Brain microvascular endothelial cell (primary cell): ENCODE results near the gene FOXA1.

ENCODE experiments used
- DNase-seq: peaks from one replicate; pipeline ENCODE4 v3.0.0-alpha.2; 2020
- H3K27ac ChIP-seq: fragments of 250-450 bp; sonication (Bioruptor Pico); 2 replicates; pipeline ENCODE4 v1.5.1; 2020; ENCODE audit warnings: mild to moderate bottlenecking, moderate library complexity
- H3K27me3 ChIP-seq: fragments of 250-450 bp; sonication (Bioruptor Pico); replicated peaks from 2 replicates; pipeline ENCODE4 v1.5.1; 2020; ENCODE audit warnings: mild to moderate bottlenecking
- H3K36me3 ChIP-seq: fragments of 250-450 bp; sonication (Bioruptor Pico); replicated peaks from 2 replicates; pipeline ENCODE4 v1.5.1; 2020; ENCODE audit warnings: mild to moderate bottlenecking
- H3K4me3 ChIP-seq: 2 replicates; pipeline ENCODE4 v1.5.1; 2011; ENCODE audit warnings: low read depth, mild to moderate bottlenecking, control low read depth, low read length, moderate library complexity
- in situ Hi-C: cut with HindIII; loops from 2 replicates; pipeline ENCODE4 v1.10.0; 2017; ENCODE audit warnings: low sequenced_read_pairs, low pct_ligation_motif_present
- TF ChIP-seq, protein P1 (sequence below): IDR thresholded peaks from 2 replicates; pipeline ENCODE4 v1.5.1; 2011; ENCODE audit warnings: low read depth, mild to moderate bottlenecking, moderate library complexity, low read length, control low read depth, inconsistent platforms; ENCODE audit errors: missing control alignments

Gene FOXA1

DNA sequence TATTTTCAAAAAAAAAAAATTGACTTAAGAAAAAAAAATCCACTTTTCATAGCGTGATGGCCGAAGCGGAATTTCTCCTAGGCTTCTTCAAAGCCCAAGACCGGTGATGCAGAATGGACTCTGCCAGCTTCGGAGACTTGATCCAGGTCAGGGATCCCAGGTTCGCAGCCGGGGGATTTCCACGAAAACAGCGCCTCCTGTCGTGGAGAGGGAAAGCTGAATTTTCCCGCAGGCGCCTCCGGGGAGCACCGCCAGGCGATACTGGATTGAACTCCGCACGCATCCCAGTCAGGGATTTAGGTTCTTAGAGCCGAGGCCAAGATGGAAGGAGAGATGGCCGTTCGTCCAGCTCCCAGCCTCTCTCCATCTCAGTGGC, 2.5 kb upstream of the FOXA1 start:
- DNase-seq = no peak
- Histone ChIP-seq H3K27me3 (peaks cover 81% of the 10 kb centered on the region), H3K27ac (no peak overlapping the region), H3K4me3 (no peak overlapping the region), H3K36me3 (no peaks in the 10 kb centered on the region)
- TF ChIP-seq, protein P1, sequence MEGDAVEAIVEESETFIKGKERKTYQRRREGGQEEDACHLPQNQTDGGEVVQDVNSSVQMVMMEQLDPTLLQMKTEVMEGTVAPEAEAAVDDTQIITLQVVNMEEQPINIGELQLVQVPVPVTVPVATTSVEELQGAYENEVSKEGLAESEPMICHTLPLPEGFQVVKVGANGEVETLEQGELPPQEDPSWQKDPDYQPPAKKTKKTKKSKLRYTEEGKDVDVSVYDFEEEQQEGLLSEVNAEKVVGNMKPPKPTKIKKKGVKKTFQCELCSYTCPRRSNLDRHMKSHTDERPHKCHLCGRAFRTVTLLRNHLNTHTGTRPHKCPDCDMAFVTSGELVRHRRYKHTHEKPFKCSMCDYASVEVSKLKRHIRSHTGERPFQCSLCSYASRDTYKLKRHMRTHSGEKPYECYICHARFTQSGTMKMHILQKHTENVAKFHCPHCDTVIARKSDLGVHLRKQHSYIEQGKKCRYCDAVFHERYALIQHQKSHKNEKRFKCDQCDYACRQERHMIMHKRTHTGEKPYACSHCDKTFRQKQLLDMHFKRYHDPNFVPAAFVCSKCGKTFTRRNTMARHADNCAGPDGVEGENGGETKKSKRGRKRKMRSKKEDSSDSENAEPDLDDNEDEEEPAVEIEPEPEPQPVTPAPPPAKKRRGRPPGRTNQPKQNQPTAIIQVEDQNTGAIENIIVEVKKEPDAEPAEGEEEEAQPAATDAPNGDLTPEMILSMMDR = peak; percentile 76
- in situ Hi-C loops = no loop called here

DNA sequence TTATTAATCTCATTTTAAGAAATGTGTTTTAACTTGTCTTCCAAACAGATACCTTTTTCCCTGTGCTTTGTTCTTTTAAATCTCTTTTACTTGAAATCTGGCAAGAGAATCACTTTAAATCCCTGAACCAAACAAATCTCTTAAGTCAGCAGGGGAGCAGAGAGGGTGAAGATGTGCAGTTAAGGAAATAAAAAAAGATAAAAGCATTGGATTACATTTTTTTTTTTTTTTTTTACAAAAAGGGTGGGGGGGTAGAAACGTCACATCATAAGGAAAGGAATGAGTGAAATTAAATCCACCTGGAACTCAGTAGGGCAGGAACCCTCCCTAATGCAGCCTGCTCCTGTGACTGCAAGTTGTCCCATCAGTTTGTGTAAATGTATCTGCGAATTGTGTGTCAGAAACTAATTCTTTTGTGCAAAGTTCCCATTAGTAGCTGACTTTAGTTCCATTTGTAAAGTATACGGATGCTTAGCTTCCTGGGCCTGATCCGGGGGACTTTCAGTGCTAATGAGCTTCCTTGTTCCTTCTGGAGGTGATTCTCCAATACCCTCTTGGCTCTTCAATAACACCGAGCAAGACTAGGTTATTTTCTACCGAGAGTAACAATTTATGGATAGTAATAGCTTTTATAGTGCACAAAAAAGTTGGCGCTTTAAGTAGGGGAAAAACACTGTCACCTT, 1.9 kb upstream of the FOXA1 start:
- H3K36me3 ChIP-seq = no peaks in the 10 kb centered on the region
- in situ Hi-C loops = no loop called here
- H3K27me3 ChIP-seq = peaks cover 81% of the 10 kb centered on the region
- no peak overlapping the region for H3K4me3 ChIP-seq
- TF ChIP-seq, protein P1 = no peak
- no peak for DNase-seq
- no peak overlapping the region for H3K27ac ChIP-seq

DNA sequence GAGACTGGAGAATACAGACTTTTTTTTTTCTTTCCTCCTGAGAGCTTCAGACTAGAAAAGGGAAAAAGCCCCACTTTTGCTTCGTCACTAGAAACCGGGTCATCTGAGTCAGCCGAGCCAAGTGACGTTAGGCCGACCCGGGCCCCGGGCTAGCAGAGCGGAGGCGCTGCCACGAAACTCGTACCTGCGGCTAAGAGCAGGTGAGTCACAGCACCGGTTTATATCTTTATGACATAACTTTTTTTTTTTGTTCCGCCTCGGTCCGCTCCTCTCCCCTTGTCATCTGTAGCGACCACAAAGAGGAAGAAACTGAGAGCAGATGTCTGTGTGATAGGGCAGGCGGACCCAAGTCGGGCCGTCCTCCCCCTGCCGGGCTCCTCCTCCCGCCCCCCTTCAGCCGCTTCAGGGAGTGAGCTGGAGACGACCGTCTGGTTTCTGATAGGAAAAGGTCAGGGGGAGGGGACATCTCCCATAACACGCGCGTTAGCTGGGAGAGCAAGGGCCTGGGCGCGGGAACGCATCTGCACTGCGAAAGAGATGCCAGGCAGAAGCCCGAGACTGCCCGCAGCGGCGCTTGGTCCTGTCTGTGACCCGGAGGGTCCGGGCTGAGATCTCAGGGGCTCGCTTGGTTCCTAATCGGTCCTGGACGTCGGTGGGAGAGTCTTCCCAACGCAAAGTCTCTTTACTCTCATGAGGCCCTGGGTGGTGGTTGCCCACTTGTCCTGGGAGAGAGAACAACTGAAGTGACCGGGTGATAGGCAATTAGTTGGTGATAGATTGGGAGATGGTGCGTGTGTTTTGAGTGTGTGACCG, 966 bp upstream of the FOXA1 start:
- TF ChIP-seq, protein P1 = no peak
- no peak for DNase-seq
- H3K27me3 ChIP-seq = peaks cover 81% of the 10 kb centered on the region
- peak overlapping the region; percentile 15 for H3K4me3 ChIP-seq
- no peak overlapping the region for H3K27ac ChIP-seq
- in situ Hi-C loops = no loop called here
- no peaks in the 10 kb centered on the region for H3K36me3 ChIP-seq

DNA sequence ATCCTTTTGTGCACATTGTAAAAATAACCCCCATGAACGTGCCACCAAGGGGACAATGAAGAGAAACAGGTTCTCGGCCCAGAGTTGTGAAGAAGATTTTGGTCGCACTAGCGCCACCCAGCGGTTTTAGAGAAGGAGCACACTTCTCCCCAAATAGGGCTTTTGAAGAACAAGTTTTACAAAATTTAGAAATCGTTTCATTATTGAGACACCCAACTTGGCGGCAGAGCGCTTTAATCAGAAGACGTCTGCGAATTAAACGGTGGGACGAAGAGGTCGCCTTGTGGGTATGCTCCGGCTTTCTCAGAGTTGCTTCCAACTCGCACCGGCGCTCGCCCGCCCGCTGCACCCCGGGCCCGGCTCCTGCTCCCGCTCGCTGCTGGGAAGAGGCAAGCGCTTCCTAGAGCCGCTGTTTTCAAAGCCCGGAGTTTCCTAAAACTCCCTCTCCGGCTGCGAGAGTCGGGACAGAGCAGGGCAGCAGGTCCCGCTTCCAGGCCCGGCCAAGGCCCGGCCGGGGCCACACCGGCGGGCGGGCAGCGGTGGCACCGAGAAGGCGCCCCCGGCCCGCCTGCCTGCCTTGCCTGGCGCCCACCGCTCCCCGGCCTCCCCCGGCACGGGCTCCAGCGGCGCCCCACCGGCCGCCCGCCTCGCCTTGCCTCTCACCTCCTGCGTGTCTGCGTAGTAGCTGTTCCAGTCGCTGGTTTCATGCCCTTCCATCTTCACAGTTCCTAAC, 645 bp downstream of the FOXA1 start:
- Histone ChIP-seq H3K27ac (no peak overlapping the region), H3K36me3 (no peaks in the 10 kb centered on the region), H3K27me3 (peaks cover 81% of the 10 kb centered on the region), H3K4me3 (peak overlapping the region; percentile 50)
- DNase-seq = peak; percentile 57
- in situ Hi-C loops = no loop called here
- TF ChIP-seq, protein P1 = peak; percentile 90

DNA sequence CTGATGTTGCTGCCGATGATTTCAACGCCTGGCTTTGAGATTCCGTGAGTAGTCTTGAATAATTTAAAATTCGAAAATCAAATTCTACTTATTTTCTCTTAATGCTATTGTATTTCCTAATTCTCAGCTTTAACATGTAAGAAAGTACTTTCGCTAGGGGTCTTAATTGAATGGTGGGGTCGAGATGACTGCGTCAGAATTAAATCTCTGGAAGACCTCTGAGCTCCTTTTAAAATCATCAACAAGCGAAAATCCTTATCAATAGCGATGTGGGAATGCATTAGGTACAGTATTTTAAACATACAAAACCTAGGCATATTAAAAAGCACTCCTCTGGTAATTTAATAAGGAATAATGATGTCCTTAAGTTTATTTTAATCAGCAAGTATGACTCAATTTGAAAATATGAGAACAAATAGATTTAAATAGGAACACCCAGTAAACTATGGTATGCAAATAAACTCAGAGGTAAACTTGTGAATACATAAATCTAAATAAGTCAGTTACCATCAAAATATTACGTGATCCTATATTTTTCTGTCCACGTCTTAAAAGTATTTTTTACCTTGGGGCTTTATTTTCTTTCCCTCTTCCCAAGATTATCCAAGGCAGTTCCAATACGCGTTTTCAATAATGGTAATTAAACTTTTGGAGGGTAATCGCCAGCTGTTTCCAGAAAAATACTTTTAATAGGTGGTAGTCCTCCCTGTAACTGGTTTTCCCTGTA, 1.4 kb downstream of the FOXA1 start:
- H3K36me3 ChIP-seq = no peaks in the 10 kb centered on the region
- DNase-seq = no peak
- TF ChIP-seq, protein P1 = no peak
- H3K27ac ChIP-seq = no peak overlapping the region
- in situ Hi-C loops = no loop called here
- peaks cover 81% of the 10 kb centered on the region for H3K27me3 ChIP-seq
- no peak overlapping the region for H3K4me3 ChIP-seq
